SH-SY5Y (cell line): Measurements from ENCODE around the gene MRPL37.

ENCODE experiments used
- GATA2 ChIP-seq: IDR thresholded peaks from 2 replicates; pipeline ENCODE4 v1.6.1; 2011; ENCODE audit warnings: mild to moderate bottlenecking, low read depth, low read length
- GATA3 ChIP-seq: IDR thresholded peaks from 2 replicates; pipeline ENCODE4 v1.6.1; 2011; ENCODE audit warnings: low read depth, mild to moderate bottlenecking, low read length, moderate library complexity

Gene MRPL37

GRCh38 chr1:54239631-54240031 lies 39.7 kb downstream of the MRPL37 start:
- no peak for TF ChIP-seq GATA3
- no peak for TF ChIP-seq GATA2

GRCh38 chr1:54240741-54241335 lies 40.9 kb downstream of the MRPL37 start:
- TF ChIP-seq GATA3 (no peak), GATA2 (no peak)

DNA sequence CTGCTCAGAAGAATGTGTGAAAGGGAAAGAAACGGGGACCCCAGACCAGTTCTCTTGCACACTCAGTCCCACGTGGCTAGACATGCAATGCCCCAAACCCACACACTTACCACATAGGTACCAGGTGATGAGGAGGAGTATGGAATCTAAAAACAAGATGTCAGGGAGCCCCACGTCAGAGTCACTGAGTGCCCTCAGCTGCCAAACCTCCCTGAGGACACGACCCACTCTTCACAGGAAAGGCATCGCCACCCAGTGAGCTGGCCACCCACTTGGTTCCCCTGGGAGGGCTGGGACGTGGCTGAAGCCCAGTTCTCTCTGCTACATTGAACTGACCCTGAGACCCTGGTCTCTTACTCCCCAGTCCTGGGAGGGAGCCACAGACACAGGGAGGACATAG lies 41.4 kb downstream of the MRPL37 start:
- TF ChIP-seq GATA2 = no peak
- no peak for TF ChIP-seq GATA3

- TF ChIP-seq GATA2 (no peak), GATA3 (no peak)
Observed at GRCh38 chr1:54243022-54243421, 43.1 kb downstream of the MRPL37 start.

GRCh38 chr1:54244655-54245054 lies 44.7 kb downstream of the MRPL37 start:
- TF ChIP-seq GATA3 (no peak), GATA2 (no peak)

GRCh38 chr1:54245501-54245900 lies 45.5 kb downstream of the MRPL37 start:
- TF ChIP-seq GATA3 (no peak), GATA2 (no peak)

DNA sequence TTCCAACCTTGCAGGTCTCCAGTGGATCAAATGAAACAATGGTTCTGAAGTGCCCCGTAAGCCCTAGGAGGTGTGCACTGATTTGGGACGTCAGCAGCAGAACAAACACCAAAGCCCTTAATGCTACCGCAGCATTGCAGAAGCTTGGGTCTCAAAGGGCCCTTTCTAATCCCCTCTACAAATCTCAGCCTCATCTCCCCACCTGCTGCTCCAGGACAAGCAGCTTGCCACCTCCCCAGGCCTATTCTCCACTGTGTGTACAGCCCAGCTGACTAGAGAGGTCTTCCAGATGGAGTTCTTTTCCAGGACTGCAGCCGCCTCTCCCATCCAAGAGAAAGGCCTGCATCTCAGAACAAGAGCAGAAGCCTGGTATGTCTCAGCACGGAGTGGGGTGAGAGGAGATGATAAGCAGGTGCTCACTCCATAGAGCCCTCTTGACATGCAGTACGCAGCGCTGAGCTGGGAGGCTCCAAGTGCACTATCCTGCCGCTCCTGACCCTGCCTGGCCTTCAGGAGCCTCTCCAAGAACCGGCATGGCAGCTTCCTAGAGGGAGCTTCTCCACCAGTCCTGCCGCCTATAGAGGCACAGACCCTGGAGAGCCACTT lies 46.3 kb downstream of the MRPL37 start:
- no peak for TF ChIP-seq GATA2
- TF ChIP-seq GATA3 = no peak

DNA sequence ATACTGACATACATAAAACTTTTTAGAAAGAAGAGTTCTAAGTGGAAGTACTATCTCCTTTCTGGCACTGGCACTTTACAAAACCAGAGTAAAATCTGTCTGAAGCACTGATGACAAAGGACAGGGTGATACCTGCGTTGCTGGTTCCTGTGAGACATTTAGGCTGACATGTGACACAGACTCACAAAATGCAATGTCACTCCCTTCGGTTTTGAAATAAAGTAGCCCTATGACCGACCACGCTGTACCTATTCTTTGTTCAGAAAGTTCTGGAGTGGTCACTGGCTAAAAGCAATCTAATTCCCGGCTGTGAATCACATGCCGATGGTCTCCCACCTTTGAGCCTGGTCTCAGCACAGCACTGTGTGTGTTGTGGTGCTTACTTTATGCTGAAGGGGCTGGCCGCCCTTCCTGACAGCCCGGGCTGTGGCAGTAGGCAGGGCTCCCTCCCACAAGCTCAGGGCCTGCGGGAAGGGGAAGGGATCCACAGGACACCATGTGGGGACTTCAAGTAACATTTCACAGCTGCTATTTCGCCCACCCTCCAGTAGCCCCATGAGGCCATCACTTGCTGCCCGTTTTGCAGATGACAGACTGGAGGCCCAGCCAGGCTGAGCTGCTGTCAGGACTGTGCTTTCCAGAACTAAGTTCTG lies 48.0 kb downstream of the MRPL37 start:
- TF ChIP-seq GATA3 = no peak
- TF ChIP-seq GATA2 = no peak

- no peak for TF ChIP-seq GATA3
- TF ChIP-seq GATA2 = no peak
Observed at GRCh38 chr1:54248966-54249365, 49.0 kb downstream of the MRPL37 start.

GRCh38 chr1:54249819-54250435 lies 50.0 kb downstream of the MRPL37 start:
- TF ChIP-seq GATA3 (no peak), GATA2 (no peak)

- TF ChIP-seq GATA3 (no peak), GATA2 (no peak)
Observed at GRCh38 chr1:54250670-54251069, 50.7 kb downstream of the MRPL37 start.

DNA sequence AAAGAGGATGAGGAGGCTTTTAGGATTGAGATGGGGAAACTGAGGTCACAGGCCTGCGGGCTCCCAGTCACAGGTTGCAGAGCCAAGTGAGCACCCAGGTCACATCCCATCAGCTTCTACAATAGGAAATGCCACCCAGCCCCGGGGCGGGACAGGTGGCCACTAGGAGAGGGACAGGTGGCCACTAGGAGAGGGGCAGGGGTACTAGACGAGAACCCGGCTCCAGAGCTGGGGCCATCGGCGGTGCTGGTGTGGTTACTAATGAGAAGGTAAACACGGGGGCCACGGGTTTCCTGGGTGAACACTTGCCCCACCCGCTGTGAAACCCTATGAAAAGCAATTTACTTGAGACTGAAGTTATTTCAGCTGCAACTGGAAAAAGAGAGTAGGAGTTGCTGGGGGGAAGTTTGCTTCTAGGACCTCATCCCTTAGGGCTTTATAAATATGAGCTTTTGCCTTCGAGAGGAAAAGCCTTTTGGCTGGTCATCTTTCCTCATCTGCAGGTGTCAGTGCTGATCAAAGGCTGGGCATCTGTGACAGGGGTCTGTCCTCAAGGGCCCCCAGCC lies 52.5 kb downstream of the MRPL37 start:
- no peak for TF ChIP-seq GATA3
- no peak for TF ChIP-seq GATA2

GRCh38 chr1:54253480-54253879 lies 53.5 kb downstream of the MRPL37 start:
- no peak for TF ChIP-seq GATA2
- no peak for TF ChIP-seq GATA3

DNA sequence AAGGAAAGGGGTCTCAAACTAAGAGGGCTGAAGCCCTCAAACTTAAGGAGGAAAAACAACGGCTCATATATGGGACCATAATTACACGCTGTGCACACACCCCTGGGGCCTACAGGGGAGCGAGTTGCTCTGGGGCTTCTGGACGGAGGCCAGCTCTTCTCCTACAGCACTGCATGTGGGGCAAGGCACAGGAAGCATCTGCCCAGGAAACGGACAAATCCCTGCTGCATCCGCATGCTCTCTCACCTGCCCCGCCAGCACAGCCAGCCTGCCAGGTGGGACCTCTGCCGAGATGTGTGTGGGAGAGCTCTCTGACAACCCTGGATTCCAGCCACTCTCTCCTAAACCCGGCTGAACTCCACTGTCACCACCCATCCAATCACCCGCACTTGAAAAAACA lies 54.1 kb downstream of the MRPL37 start:
- no peak for TF ChIP-seq GATA2
- TF ChIP-seq GATA3 = no peak
